Measurements from ENCODE around the gene HOXC12. TPM values are rescaled to one million over a fixed set of nuclear protein-coding genes. Genes with fewer than 3 reads are reported as not detected.

Gene HOXC12
- total RNA-seq, 4 donors from 2014 or later, result not detected

DNA sequence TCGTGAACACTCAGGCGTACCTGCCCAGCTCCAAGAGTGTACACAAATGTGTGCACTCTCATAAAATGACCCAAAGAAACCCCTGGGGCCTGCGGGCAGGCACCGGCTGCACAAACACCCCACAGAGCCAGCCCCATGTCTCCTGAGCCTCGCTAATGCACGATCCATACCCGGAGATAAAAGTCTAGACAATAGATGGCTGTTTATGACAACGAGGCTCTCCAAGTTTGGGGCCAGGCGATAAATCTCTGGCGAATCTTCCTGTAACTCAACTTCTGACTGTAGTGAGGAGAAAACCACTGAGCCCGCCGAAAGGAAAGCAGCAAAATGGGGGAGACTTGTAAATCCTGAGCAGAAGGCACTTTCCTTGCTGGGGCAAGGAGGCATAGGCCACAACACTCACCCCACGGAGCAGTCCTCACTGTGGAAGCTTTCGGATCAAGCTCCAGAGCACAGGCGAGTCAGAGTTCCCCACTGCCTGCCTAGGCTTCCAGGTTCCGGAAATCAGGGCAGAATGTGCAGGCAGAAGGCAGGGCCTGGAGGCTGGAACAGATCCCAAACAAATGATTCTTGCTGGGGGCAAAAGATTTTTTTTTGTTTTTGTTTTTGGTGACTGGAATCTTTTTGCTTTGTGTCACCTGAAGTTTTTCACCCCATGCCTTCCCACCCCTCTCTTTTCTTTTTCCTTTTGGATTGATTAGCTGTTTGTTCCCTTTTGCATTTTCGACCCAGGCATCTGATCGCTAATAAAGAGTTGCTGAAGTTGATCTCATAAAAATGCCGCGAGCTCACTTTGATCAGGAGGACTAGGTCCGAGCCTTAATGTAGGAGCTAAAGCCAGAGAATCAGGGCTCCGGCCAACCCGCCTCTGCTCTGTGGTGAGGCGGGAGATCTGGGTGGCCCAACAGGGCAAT is 13.8 kb downstream of the HOXC12 start:
- Histone ChIP-seq H3K36me3 (no peaks in the 10 kb centered on the region), H3K4me1 (peaks cover 0 to 11% of the 10 kb centered on the region in 2 donors), H3K4me3 (replicated peaks in 1 of 3) (no peak overlapping the region), H3K27me3 (peaks cover 79% of the 10 kb centered on the region), H3K9me3 (no peaks in the 10 kb centered on the region), H3K27ac (no peak overlapping the region)
- TF ChIP-seq, protein P1, sequence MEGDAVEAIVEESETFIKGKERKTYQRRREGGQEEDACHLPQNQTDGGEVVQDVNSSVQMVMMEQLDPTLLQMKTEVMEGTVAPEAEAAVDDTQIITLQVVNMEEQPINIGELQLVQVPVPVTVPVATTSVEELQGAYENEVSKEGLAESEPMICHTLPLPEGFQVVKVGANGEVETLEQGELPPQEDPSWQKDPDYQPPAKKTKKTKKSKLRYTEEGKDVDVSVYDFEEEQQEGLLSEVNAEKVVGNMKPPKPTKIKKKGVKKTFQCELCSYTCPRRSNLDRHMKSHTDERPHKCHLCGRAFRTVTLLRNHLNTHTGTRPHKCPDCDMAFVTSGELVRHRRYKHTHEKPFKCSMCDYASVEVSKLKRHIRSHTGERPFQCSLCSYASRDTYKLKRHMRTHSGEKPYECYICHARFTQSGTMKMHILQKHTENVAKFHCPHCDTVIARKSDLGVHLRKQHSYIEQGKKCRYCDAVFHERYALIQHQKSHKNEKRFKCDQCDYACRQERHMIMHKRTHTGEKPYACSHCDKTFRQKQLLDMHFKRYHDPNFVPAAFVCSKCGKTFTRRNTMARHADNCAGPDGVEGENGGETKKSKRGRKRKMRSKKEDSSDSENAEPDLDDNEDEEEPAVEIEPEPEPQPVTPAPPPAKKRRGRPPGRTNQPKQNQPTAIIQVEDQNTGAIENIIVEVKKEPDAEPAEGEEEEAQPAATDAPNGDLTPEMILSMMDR (IDR thresholded peaks at IDR 0.05), result no peak
- no peak for TF ChIP-seq POLR2A (IDR thresholded peaks at IDR 0.05)
- intact Hi-C loops (cut with DNase I), result no loop called here
- WGBS, 2 donors, result 14 to 24% methylated on average over 24 of the region's 24 CpGs
- no peak for DNase-seq

DNA sequence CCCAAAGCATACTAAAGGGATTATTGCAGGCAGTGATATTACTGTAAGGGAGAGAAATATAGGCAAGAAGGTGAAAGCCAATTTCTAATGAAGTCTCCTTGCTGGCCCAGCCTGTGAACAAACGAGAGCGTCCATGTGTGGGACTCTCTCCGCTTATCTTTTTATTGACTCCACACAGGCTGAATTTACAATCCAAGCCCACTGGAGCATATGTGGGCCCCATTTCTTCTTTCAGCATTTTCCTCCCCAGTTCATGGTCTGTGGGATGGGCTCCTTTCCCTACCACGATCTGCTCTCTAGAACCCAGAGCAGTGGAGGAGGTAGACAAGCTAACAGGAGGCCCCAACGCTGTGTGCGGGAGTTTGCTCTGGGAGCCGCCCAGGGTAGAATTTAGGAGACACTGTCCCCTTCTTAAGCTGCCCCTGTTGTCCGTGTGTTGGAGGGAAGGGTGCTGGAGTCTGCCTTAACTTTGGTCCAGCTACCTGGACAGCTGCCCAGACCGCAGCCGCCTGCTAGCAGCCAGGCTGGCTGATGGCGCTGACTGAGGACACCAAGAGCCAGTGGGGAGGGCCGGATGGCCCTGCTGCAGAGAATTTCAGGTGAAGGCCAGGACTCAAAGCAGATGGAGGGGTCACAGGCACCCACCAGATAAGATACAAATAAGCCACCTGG is 15.0 kb downstream of the HOXC12 start:
- DNase-seq, result no peak
- intact Hi-C loops (cut with DNase I), result no loop called here
- Histone ChIP-seq H3K36me3 (no peaks in the 10 kb centered on the region), H3K9me3 (no peaks in the 10 kb centered on the region), H3K4me3 (replicated peaks in 1 of 3) (no peak overlapping the region), H3K4me1 (peaks cover 6 to 21% of the 10 kb centered on the region in 2 donors), H3K27ac (no peak overlapping the region), H3K27me3 (peaks cover 79% of the 10 kb centered on the region)
- TF ChIP-seq, protein P1 (IDR thresholded peaks at IDR 0.05), result no peak
- no peak for TF ChIP-seq POLR2A (IDR thresholded peaks at IDR 0.05)
- WGBS, 2 donors, result 15 to 17% methylated on average over 12 of the region's 12 CpGs

DNA sequence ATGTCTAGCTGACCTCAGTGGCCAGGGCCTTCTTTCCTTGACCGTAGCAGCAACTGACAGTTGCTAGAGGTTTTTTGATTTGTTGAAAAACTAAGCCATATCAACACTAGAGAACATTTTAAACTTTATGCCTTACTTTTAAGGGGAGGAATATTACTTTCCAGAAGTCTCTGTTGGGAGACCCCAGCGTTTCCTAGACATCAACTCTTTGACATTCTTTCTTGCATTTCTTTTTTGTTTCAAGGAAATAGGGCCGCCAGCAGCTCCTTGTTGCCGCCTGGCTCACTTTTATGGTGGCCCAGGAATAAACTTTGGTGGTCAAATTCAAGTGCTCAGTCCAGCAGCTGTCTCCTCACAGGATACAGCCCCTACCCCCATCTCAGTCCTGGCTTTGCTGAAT is 15.7 kb downstream of the HOXC12 start:
- no peaks in the 10 kb centered on the region for H3K9me3 ChIP-seq
- H3K4me3 ChIP-seq (replicated peaks in 1 of 3), result no peak overlapping the region
- H3K36me3 ChIP-seq, result no peaks in the 10 kb centered on the region
- WGBS, 2 donors, result 16 to 20% methylated on average over 4 of the region's 4 CpGs
- DNase-seq, result no peak
- TF ChIP-seq, protein P1 (IDR thresholded peaks at IDR 0.05), result no peak
- no peak for TF ChIP-seq POLR2A (IDR thresholded peaks at IDR 0.05)
- H3K27ac ChIP-seq, result no peak overlapping the region
- H3K27me3 ChIP-seq, result peaks cover 80% of the 10 kb centered on the region
- H3K4me1 ChIP-seq, result peaks cover 9 to 28% of the 10 kb centered on the region in 2 donors
- intact Hi-C loops (cut with DNase I), result no loop called here

DNA sequence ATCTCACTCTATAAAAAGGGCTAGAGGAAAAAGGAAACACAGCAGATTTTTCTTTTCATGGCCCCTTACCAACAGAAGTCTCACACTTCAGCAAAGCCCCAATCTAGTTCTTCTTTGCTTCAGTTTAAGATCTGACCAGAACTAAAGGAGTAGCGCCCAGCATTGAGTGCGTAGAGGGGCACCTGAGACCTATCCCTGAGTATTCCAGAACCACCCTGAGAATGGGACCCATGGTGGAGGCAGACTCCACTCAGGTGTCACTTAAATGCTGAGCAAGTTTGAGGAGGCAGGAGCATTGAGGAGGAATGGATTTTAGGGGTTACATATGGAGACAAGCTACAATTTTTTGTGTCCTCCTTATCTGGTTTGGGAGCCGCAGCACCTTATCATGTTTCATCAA is 16.4 kb downstream of the HOXC12 start:
- DNase-seq, result no peak
- 45 to 65% methylated on average over 3 of the region's 3 CpGs for WGBS, 2 donors
- Histone ChIP-seq H3K27ac (no peak overlapping the region), H3K9me3 (no peaks in the 10 kb centered on the region), H3K27me3 (peaks cover 78% of the 10 kb centered on the region), H3K36me3 (no peaks in the 10 kb centered on the region), H3K4me3 (replicated peaks in 1 of 3) (no peak overlapping the region), H3K4me1 (peaks cover 9 to 30% of the 10 kb centered on the region in 2 donors)
- no peak for TF ChIP-seq POLR2A (IDR thresholded peaks at IDR 0.05)
- TF ChIP-seq, protein P1 (IDR thresholded peaks at IDR 0.05), result no peak
- intact Hi-C loops (cut with DNase I), result no loop called here

DNA sequence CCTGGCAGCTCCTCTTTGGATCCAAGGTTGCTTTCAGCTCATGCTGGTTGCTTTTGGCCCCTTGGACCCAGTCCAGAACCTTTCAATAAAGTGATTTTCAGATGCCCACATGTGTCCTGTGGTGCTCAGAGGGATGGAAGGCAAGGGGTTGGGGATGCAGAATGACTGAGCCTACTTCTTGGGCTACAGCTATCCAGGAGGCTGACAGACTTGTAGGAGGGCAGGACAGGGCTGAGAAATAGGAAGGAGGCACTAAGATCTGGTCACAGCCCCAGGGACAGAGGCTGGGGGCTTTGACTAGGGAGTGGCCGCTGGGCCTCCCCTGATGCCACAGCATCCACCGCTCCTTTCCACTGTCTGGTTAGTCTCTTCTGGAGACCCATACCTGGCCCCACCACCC is 17.0 kb downstream of the HOXC12 start:
- intact Hi-C loops (cut with DNase I), result no loop called here
- Histone ChIP-seq H3K27ac (no peak overlapping the region), H3K4me3 (replicated peaks in 1 of 3) (no peak overlapping the region), H3K4me1 (peaks cover 9 to 26% of the 10 kb centered on the region in 2 donors), H3K36me3 (no peaks in the 10 kb centered on the region), H3K27me3 (peaks cover 77% of the 10 kb centered on the region), H3K9me3 (no peaks in the 10 kb centered on the region)
- WGBS, 2 donors, result 27 to 28% methylated on average over 2 of the region's 2 CpGs
- DNase-seq, result no peak
- TF ChIP-seq, protein P1 (IDR thresholded peaks at IDR 0.05), result no peak
- TF ChIP-seq POLR2A (IDR thresholded peaks at IDR 0.05), result no peak

Data from thyroid gland (tissue), 4 donors.